ENCODE data around the gene YIPF3.

YIPF3 gene

GRCh38 chr6:43492673-43493072 lies 24.1 kb downstream of the YIPF3 start:
- FAIRE-seq = no peak

GRCh38 chr6:43491750-43492661 lies 24.7 kb downstream of the YIPF3 start:
- DNase-seq (ENCODE audit: insufficient read length, low spot score) = peak; percentile 72
- no peak for TF ChIP-seq POLR2A (IDR thresholded peaks at IDR 0.05; ENCODE audit: low read depth, low read length)
- no peak for FAIRE-seq

More at GRCh38 chr6:43492673-43493072, 24.1 kb downstream of the YIPF3 start:
- no peak for DNase-seq (ENCODE audit: insufficient read length, low spot score)
- no peak for TF ChIP-seq POLR2A (IDR thresholded peaks at IDR 0.05; ENCODE audit: low read depth, low read length)

GRCh38 chr6:43490523-43490939 lies 26.2 kb downstream of the YIPF3 start:
- no peak for TF ChIP-seq POLR2A (IDR thresholded peaks at IDR 0.05; ENCODE audit: low read depth, low read length)
- no peak for DNase-seq (ENCODE audit: insufficient read length, low spot score)
- FAIRE-seq = no peak

DNA sequence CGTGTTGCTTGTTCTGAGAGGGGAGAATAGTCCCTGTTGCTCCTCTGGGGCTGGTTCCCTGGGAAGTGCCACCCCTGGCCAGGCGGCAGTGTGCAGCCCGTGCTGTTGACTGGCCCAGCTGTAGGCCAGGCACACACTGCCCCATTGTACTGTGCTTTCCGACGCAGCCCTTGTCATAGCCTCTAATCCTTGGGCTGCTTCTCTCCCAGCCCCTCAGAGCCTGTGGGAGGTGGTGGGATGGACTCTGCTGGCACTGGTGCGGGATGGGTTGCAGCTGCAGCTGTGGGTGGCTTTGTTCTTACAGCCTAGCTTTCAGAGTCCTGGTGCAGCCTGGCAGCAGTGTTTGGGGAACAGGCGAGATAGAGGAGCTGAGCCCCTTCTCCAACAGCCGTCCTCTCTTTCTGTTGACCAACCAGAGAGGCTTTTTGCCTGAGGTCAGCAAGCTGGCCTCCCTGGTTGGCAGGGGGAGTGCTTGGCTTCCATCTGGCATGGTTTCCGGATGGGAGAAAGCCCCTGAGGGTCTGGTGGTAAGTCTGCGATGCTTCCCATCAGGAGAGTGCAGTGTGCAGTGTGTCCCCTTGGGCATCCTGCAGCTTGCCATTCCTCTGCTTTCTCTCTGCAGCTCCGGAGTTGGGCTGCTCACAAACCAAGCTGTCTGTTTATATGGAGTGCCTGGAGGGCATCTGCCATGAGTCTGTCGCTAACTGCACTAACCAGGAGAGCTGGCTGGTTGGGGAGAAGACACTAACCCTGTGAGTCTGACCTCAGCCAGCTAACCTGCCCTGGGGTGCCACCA lies 27.3 kb downstream of the YIPF3 start:
- no peak for FAIRE-seq
- no peak for DNase-seq (ENCODE audit: insufficient read length, low spot score)
- TF ChIP-seq POLR2A (IDR thresholded peaks at IDR 0.05; ENCODE audit: low read depth, low read length) = no peak

DNA sequence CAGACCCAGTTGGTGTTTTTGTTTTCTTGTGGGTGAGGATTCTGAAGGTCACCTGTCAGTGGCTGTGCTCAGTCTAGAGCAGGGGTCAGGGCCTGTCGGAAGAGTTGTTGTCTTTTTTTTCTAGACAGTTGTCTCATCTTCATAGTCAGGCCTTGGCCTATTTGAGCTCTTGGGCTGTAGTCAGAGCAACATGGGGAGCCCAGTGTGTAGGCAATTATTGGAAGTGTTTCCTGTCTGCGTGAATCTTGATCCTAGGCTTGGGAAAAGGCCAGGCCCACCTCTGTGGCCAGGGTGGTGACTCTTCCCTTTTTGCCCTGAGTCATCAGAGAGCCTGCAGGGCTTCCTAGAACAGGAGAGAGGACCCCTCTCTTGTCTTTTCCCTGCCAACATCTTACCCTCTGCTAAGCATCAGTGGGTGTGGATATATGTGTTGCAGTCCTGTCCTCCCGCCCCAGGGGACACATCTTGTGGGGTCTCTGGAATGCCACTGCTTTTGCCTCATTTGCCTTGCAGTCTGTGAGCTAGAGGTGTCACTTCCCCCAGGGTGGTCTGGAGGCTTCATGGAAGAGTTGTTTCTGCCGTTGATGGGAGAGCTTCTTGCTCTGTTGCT lies 28.0 kb downstream of the YIPF3 start:
- FAIRE-seq (no peak), DNase-seq (ENCODE audit: insufficient read length, low spot score) (peak; percentile 45)
- no peak for TF ChIP-seq POLR2A (IDR thresholded peaks at IDR 0.05; ENCODE audit: low read depth, low read length)

DNA sequence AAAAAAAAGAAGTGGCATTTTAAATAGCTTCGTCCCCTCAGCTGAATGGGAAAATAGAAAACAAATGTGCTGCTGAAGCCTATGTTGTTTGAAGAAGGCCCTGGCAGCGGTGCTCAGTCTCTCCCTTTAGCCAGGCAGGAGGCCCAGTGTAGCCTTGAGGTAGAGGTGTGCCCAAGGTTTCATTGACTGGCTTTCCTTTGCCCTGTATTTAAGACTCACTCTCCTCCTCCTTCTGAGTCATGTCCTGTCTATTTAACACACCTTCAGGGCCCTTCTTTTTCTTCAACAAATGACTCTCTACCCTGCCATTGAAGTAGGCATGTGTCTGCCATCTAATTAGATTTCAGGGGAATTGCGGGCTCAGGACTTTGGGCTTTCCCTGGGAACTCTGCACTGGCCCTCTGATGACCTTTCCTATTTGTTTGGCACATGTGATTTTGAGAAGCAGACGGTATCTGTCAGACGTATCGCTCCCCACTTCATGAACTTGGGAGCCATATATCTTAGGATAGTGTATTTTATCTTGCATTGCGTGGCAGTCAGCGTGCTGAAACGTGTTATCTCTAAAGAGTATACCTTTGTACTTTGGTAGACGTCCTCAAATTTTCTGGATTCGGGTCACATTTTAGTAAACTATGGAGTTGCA lies 35.0 kb downstream of the YIPF3 start:
- FAIRE-seq (no peak), DNase-seq (ENCODE audit: insufficient read length, low spot score) (no peak)
- no peak for TF ChIP-seq POLR2A (IDR thresholded peaks at IDR 0.05; ENCODE audit: low read depth, low read length)

DNA sequence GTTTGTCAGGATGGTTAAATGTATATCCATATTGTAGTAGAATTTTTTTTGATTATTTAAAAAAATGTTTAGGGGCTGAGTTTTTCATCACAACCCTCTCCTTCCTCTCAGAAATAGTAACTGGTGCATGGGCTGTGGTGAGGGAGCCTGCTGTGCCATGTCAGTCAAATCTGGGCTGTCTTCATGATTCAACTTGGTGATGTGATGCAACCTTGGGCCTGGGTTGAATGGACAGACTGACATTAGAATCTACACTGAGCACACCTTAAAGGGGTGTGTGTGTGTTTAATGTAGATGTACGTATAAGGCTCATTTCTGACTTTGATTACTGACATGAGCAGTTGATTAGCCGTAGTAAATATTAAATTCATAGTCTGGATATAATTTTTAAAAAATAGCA lies 35.7 kb downstream of the YIPF3 start:
- no peak for TF ChIP-seq POLR2A (IDR thresholded peaks at IDR 0.05; ENCODE audit: low read depth, low read length)
- FAIRE-seq (no peak), DNase-seq (ENCODE audit: insufficient read length, low spot score) (no peak)

DNA sequence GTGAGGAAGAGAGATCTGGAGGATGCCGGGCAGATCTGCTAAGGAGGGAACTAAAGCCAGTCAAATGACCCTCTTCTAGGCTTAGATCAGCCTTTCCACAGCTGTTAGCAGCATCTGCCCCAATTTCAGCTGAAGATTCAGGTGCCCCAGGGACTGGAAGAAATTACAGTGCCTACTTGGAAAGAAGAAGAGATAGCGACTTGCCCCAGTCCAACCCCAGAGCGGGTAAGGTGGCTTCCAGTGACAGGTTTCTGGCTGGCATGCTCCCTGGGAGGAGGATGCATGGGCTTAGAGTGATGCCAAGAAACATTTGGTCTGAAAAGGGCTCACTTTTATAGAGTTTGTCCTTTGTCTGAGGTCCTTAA lies 38.7 kb downstream of the YIPF3 start:
- no peak for TF ChIP-seq POLR2A (IDR thresholded peaks at IDR 0.05; ENCODE audit: low read depth, low read length)
- FAIRE-seq = no peak
- no peak for DNase-seq (ENCODE audit: insufficient read length, low spot score)

DNA sequence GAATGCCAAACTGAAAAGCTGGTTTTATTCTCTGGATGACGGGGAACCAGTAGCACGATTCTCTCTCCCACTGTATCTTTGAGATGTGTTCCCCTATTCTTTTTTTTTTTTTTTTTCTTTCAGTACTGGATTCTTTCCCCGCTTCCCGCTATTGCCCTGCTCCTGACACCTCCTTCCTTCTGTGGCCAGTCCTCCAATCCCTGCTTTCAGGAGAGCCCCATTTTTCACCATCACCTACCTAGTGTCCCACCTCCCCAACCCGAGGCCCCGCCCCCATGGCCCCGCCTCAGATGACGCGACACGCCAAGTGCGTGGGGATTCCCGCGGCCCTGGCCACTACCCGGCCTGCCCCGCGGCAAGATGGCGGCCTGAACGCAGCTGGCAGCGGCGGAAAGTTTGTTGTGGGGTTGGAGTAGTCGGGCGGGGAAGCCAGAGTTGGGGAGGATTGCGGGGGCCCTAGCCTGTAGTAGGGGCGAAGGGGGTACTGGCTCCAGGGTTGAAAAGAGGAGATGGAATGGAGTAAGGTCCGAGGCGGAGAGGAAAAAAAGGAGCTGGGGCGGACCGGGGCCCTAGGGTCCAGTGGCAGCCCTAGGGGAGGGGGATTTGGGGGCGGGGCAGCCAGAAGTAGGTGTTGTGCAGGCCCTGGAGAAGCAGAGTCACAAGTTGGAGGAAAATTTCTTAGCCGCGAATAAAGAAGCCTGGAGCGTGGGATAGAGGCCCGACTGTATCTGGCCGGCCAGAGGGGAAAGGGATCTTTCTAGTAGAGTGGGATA lies 39.3 kb downstream of the YIPF3 start, which contains the start of gene TJAP1:
TJAP1 (plus strand) TSS at position 336 of the 773 bp plus-strand sequence. CDS start 21,432 bp downstream, outside the sequence.
- peak; percentile 86 for FAIRE-seq

DNA sequence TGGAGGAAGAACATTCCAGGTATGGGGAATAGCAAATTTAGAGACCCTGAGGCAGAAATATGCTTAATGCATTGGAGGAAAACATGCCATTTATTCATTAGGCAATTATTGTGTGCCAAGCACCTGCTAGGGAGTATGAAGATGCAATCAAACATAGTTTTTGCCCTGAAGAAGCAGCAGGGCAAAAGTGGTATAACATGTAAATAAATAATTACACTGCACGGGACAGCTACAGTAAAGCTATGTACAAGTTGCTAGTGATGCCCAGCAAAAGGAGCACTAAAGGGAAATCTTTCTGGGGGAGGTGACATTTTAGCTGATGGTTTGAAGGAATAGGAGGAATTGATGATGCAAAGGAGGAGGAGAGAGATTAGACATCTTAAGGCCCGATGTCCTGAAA lies 40.0 kb downstream of the YIPF3 start:
- FAIRE-seq (no peak), DNase-seq (ENCODE audit: insufficient read length, low spot score) (no peak)
- no peak for TF ChIP-seq POLR2A (IDR thresholded peaks at IDR 0.05; ENCODE audit: low read depth, low read length)

More for the DNA sequence above, 39.3 kb downstream of the YIPF3 start, which contains the start of gene TJAP1:
- peak; percentile 88 for TF ChIP-seq POLR2A (IDR thresholded peaks at IDR 0.05; ENCODE audit: low read depth, low read length)
- peak; percentile 85 for DNase-seq (ENCODE audit: insufficient read length, low spot score)

GRCh38 chr6:43475516-43475915 lies 41.2 kb downstream of the YIPF3 start:
- no peak for TF ChIP-seq POLR2A (IDR thresholded peaks at IDR 0.05; ENCODE audit: low read depth, low read length)
- FAIRE-seq (no peak), DNase-seq (ENCODE audit: insufficient read length, low spot score) (no peak)

- DNase-seq (ENCODE audit: insufficient read length, low spot score) = no peak
- no peak for TF ChIP-seq POLR2A (IDR thresholded peaks at IDR 0.05; ENCODE audit: low read depth, low read length)
- no peak for FAIRE-seq
Observed at GRCh38 chr6:43472515-43472914, 44.2 kb downstream of the YIPF3 start.

- TF ChIP-seq POLR2A (IDR thresholded peaks at IDR 0.05; ENCODE audit: low read depth, low read length) = no peak
- no peak for DNase-seq (ENCODE audit: insufficient read length, low spot score)
- FAIRE-seq = no peak
Observed at GRCh38 chr6:43471399-43471798, 45.3 kb downstream of the YIPF3 start.

Measured in H54 (cell line).